GM12873 (cell line): ENCODE data around the gene SLC25A21.

Experiments
- CTCF ChIP-seq: IDR thresholded peaks from 2 replicates; pipeline ENCODE4 v1.5.1; 2012; ENCODE audit warnings: low read depth, mild to moderate bottlenecking, moderate library complexity, low read length, control low read depth; ENCODE audit not compliant: insufficient read depth; ENCODE audit errors: missing control alignments

SLC25A21 gene

GRCh38 chr14:36671149-36671548, 501.3 kb downstream of the SLC25A21 start:
- TF ChIP-seq CTCF: no peak

GRCh38 chr14:36667679-36668078, 504.7 kb downstream of the SLC25A21 start:
- no peak for TF ChIP-seq CTCF

- no peak for TF ChIP-seq CTCF
Measured at GRCh38 chr14:36666416-36667206, 505.8 kb downstream of the SLC25A21 start.

- TF ChIP-seq CTCF: no peak
Measured at GRCh38 chr14:36665887-36666415, 506.5 kb downstream of the SLC25A21 start.

GRCh38 chr14:36664322-36665193, 507.8 kb downstream of the SLC25A21 start:
- TF ChIP-seq CTCF: no peak

GRCh38 chr14:36663404-36664321, 508.7 kb downstream of the SLC25A21 start:
- no peak for TF ChIP-seq CTCF
